DMS153 (cell line): ENCODE measurements around the gene WDR7.

Experiments used
- DNase-seq: peaks from one replicate; lab custom pipeline; 2025; lab: John Stamatoyannopoulos, UW

Gene WDR7

DNA sequence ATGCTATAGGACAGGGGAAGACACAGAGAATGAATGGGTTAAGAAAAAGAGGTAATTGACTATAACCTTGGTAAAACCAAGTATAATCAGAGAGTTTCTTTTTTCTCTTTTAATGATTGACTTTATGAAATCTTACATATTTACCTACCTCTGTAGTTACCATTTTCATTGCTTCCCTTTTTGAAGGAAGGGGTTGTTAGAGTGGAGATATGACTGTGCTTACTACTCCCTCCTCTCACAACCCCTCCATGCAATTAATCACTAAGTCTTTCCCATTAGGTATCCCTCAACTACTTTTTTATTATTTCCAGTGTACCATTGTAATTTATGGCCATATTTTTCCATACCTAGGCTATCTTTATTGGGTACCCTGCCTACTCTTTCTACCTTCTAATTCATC lies 71.4 kb downstream of the WDR7 start:
- no peak for DNase-seq

GRCh38 chr18:56723068-56723467 lies 71.9 kb downstream of the WDR7 start:
- DNase-seq, result no peak

GRCh38 chr18:56723706-56724105 lies 72.5 kb downstream of the WDR7 start:
- DNase-seq, result no peak

DNA sequence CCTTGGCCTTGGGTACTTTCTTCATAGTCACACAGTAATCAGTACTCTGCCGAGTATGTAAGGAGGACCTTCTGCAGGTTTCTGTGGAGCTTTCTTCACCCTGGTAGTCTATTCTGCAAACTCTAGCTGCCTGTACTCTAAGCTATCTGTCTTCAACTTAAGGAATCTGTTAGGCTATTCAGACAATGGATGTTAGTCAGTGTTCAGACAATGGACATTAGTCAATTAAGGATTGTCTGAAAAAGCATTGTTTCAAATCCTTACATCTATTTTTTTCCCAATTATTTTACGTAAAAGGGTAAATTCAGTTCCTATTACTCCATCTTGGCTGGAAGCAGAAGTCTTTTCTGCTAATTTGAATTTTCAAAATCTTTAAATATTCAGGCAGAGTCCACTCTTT lies 75.7 kb downstream of the WDR7 start:
- no peak for DNase-seq

GRCh38 chr18:56727399-56727798 lies 76.2 kb downstream of the WDR7 start:
- no peak for DNase-seq

- DNase-seq, result no peak
These were observed 77.6 kb downstream of the WDR7 start for GRCh38 chr18:56728741-56729140.

- no peak for DNase-seq
These were observed 87.0 kb downstream of the WDR7 start for GRCh38 chr18:56738184-56738583.

DNA sequence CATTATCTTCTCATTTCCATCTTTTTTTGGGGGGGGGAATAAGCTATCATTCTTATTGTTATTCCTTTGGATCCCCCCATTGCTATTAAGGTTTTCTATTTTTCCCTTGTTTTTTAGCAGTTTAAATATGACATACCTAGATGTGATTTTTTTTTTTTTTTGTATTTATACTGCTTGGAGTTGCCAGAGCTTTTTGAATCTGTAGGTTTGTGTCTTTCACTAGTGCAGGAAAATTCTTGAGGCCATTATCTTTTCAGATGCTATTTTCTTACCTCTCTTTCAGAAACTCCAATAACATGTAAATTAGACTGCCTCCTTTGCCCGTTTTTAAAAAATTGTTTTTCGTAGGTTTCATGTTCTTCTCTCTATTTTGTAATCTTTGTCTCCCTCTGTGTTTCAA lies 88.6 kb downstream of the WDR7 start:
- no peak for DNase-seq

- DNase-seq, result no peak
These were observed 89.5 kb downstream of the WDR7 start for GRCh38 chr18:56740645-56741044.

GRCh38 chr18:56741685-56742084 lies 90.5 kb downstream of the WDR7 start:
- DNase-seq, result no peak

DNA sequence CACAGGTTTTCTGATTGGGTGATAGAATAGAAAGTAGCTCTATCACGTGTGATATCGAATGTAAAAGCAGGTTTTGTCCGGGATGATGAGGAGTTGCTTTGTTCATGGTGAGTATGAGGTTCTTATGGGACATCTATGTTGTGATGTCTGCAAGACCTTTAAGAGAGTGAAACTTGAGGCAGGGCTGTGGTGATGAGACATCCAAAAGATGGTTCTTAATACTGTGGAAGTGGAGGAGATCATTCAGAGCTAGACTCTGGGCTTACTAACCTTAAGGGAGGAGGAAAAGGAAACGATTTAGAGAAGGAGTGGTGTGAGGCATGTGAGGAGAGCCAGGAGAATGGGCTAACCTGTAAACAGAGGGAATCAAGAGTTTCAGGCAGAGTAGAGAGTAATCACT lies 92.0 kb downstream of the WDR7 start:
- no peak for DNase-seq

- DNase-seq, result no peak
These were observed 96.0 kb downstream of the WDR7 start for GRCh38 chr18:56747032-56747658.

DNA sequence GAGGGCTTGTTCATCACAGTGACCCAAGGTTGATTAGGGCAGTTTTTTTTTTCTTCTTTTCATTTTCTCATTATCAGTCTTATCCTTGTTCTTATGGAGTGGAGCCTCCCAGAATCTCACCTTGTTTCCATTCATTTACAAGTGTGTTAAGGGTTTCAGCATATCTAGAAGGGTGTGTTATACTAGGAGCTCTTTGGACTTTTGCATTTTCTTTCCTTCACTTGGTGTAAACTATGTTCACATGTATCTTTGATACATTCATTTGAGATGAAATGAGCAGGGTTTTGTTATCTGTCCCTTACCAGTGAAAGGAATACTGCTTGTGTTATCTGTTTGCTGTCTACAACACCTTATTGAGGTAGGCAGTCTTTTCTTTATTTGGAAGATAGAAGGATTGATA lies 96.7 kb downstream of the WDR7 start:
- DNase-seq, result no peak

GRCh38 chr18:56748698-56749268 lies 97.6 kb downstream of the WDR7 start:
- peak; percentile 7 for DNase-seq

DNA sequence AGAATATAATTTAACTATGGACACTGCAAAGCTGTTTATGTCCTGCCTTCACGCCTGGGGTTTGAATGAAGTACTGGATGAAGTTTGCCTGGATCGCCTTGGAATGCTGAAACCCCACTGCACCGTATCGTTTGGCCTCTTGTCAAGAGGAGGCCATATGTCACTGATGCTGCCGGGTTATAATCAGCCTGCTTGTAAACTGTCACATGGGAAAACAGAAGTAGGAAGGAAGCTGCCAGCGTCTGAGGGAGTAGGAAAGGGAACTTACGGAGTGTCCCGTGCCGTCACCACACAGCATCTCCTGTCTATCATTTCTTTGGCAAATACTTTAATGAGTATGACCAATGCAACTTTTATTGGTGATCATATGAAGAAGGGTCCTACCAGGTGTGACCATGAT lies 105.8 kb downstream of the WDR7 start:
- DNase-seq, result no peak

DNA sequence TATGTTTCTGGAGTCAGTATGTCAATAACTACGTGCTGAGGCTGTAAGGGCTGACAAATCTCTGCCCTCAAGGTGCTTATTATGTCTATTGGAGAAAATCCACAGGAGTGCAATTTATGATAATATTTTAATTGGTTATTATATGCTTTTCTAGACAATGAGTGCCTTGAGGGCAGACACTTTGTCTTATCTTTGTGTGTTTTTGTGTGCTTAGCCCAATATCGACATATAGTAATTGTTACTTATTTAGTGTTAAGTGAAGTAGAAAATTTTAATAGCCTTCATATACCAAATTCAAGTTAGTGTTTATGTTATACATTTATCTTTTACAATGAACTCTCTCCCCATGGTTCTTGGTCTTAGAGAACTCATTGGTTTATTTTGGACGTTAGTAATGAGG lies 118.9 kb downstream of the WDR7 start:
- no peak for DNase-seq

- no peak for DNase-seq
These were observed 119.7 kb downstream of the WDR7 start for GRCh38 chr18:56770873-56771272.

- DNase-seq, result no peak
These were observed 124.5 kb downstream of the WDR7 start for GRCh38 chr18:56775701-56776100.

- DNase-seq, result no peak
These were observed 136.2 kb downstream of the WDR7 start for GRCh38 chr18:56787390-56787789.

DNA sequence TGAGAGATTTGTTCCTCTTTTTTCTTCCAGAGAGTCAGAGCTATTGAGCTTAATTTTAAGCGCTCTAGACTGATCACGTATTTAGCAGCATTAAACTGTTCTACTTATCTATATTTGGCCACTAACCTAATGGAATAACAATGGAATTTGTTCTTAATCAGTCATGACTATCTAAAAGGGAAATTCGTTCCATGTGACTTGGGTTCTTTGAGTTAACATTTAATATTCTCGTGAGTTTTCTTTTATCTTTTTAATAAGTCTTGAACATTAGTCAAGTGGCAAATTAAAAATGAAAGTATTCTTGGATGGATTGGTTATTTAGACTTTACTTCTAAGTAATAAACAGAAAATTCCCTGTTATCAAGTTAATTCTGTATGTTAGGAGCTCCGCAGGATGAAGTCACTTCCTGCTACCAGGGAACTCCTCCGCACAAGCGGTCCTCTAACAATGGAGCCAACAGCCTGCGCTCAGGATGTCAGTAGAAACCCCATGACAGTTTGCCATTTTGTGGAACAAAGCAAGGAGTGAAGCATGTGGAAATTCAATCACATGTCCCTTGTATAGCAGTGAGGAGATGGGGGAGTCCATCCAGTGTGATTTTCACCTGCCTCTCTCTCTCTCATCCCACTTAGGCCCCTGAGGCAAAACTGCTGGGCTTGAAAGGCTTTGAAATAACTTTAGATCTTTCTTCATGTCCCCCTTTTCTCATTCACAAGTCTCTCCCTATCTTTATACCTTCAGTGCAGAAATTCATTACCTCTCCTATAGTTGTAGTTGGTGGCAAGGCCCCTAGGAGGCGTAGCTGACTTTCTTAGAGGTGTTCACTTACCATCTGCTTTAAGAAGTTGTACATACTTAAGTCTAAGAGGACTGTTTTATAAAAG lies 138.1 kb downstream of the WDR7 start:
- DNase-seq, result no peak

DNA sequence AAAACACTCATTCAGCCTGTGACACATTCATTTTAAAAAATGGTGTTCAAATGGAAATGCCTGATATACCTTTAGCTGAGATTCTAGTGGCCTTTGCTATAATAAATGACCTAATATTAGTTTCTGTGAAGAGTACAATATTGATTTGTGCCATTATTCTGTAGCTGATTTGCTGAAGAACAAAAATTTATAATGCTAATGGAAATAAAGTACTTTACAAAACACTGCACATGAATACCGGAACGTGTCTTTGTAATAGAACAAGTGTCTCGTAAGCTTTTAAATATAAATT lies 138.7 kb downstream of the WDR7 start:
- DNase-seq, result no peak

- DNase-seq, result no peak
These were observed 144.2 kb downstream of the WDR7 start for GRCh38 chr18:56795381-56795780.

- DNase-seq, result no peak
These were observed 148.6 kb downstream of the WDR7 start for GRCh38 chr18:56799756-56800155.

DNA sequence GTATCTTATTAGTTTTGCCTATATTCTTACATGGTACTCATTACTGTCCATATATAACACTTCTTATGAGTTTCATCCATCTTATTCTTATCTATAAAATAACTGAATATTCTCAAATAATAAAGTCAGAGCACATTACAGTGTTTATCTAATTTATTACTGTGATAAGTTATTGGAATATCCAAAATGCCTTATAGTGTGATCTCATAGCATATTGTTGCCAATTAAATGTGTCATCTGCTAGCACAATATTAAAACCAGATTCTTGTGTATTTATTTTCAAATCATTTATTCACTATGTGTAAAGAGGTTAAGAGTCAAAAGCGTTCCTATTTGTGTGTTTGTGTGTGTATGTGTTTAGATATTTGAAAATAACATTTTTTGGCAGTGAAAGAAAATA lies 151.9 kb downstream of the WDR7 start:
- no peak for DNase-seq
